Uterus (tissue), 4 donors: ENCODE results near the gene RAPGEF3. TPM values are rescaled to one million over a fixed set of nuclear protein-coding genes. Genes with fewer than 3 reads are reported as not detected.

Experiments
- DNase-seq, 2 donors: peaks; one replicate each; pipeline ENCODE4 v3.0.0-alpha.2; 2019 to 2020
- H3K27ac ChIP-seq, 2 donors: fragments of 200-600 bp; sonication (generic); 1 replicate in 1 of 2; 2 replicates in 1 of 2; pipeline ENCODE4 v1.5.1; 2016 to 2018
- H3K27me3 ChIP-seq, 2 donors: fragments of 200-600 bp; sonication (generic); one replicate each; pipeline ENCODE4 v1.5.1; 2018 to 2019; ENCODE audit warnings: control low read depth in 1 of 2
- H3K36me3 ChIP-seq, 2 donors: fragments of 200-600 bp; sonication (generic); one replicate each; pipeline ENCODE4 v1.5.1; 2019; ENCODE audit warnings: control low read depth in 1 of 2
- H3K4me1 ChIP-seq, 2 donors: fragments of 200-600 bp; sonication (generic); one replicate each; pipeline ENCODE4 v1.5.1; 2018 to 2019; ENCODE audit warnings: control low read depth in 1 of 2
- H3K4me3 ChIP-seq, 2 donors: fragments of 200-600 bp; sonication (generic); 1 replicate in 1 of 2; 2 replicates in 1 of 2; pipeline ENCODE4 v1.5.1; 2018 to 2019; ENCODE audit warnings: mild to moderate bottlenecking in 1 of 2
- H3K9me3 ChIP-seq, 2 donors: fragments of 200-600 bp; sonication (generic); one replicate each; pipeline ENCODE4 v1.5.1; 2019; ENCODE audit warnings: control low read depth in 1 of 2
- POLR2A ChIP-seq, 2 donors: fragments of 450-650 bp; IDR thresholded peaks; one replicate each; pipeline ENCODE4 v1.6.1; 2016; ENCODE audit warnings: antibody characterized with exemption in 2 of 2, mild to moderate bottlenecking in 1 of 2, moderate library complexity in 1 of 2
- intact Hi-C: fragments of 100-400 bp; cut with DNase I; formaldehyde crosslinking; loops from one replicate; pipeline ENCODE4 v1.15.1; 2023; ENCODE audit warnings: low total_unique reads
- total RNA-seq, 4 donors: library from RNA; depleted of rRNA in 3 of 4; stranded (reverse); fragments of >200 nt in 3 of 4; gene quantifications; one replicate each; pipeline versions ENCODE4 v1.1.0 to v1.2.4, GENCODE V29; 2014 to 2023
- TF ChIP-seq, protein P1 (sequence below), 4 experiments: fragments of 200-600 bp in 2 of 4; fragments of 450-650 bp in 2 of 4; sonication (generic) in 2 of 4; IDR thresholded peaks; one replicate each; pipeline ENCODE4 v1.5.1; 2016 to 2019; ENCODE audit warnings: antibody characterized with exemption in 4 of 4, mild to moderate bottlenecking in 2 of 4, moderate library complexity in 1 of 4
- donor health status: DM: yes; HTN: yes; CAD: no.

The RAPGEF3 gene
- total RNA-seq, 4 donors from 2014 or later, result 13.5 to 105 (median 48.7) TPM

DNA sequence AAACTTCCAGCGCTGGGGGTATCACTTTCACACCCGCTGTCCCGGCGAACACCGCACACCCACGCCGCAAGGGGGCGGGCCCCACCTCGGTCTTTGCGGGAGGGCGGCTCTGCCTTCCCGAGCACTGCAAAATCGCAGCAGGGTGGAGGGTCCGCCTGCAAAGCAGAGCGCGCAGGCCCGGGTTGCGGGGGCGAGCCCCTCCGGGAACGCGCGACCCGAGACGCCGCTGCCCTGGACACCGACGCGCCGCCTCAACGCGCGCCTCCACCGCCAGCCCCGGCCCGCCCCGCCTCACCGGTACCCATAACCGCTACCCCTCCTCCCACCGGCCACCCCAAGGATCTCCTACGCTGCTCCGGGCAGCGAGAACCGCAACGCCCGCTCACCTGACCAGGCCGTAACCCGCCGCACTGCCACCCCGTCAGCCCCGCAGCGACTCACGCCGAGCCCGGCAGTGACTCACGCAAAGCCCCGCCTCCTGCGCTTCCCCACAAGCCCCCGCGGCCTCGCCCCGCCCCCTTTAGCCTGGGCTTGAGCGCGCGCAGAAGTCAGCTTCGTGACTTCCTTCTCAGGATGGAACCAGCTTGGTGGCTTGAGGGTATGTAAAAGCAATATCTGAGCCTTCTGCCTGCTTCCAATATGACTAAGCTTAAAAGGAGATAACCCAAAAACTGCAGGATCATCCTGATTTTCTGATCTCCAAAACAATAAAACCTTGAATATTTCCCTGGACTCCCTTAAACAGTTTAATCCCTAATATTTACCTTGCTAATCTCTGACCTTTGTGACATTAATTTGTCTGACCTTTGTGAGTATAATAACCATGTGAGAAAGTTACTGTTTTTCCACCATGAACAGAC, 52.9 kb downstream of the RAPGEF3 start, which contains the start of gene RPAP3:
RPAP3 (minus strand) TSS at position 465 of the 860 bp plus-strand sequence. CDS start 3,190 bp downstream, outside the sequence.
- no peaks in the 10 kb centered on the region for H3K4me1 ChIP-seq
- DNase-seq, result peak; percentile 97
- intact Hi-C loops, result no loop called here
- no peaks in the 10 kb centered on the region for H3K9me3 ChIP-seq
- no peaks in the 10 kb centered on the region for H3K36me3 ChIP-seq
- TF ChIP-seq, protein P1, sequence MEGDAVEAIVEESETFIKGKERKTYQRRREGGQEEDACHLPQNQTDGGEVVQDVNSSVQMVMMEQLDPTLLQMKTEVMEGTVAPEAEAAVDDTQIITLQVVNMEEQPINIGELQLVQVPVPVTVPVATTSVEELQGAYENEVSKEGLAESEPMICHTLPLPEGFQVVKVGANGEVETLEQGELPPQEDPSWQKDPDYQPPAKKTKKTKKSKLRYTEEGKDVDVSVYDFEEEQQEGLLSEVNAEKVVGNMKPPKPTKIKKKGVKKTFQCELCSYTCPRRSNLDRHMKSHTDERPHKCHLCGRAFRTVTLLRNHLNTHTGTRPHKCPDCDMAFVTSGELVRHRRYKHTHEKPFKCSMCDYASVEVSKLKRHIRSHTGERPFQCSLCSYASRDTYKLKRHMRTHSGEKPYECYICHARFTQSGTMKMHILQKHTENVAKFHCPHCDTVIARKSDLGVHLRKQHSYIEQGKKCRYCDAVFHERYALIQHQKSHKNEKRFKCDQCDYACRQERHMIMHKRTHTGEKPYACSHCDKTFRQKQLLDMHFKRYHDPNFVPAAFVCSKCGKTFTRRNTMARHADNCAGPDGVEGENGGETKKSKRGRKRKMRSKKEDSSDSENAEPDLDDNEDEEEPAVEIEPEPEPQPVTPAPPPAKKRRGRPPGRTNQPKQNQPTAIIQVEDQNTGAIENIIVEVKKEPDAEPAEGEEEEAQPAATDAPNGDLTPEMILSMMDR (IDR thresholded peaks at IDR 0.05), result peak; percentile 48 to 76 (median 70)
- peak; percentile 77 to 89 for TF ChIP-seq POLR2A (IDR thresholded peaks at IDR 0.05)
- no peaks in the 10 kb centered on the region for H3K27me3 ChIP-seq
- peak within 1 kb of the TSS; percentile 59 to 88 for H3K4me3 ChIP-seq
- H3K27ac ChIP-seq, result peak within 1 kb of the TSS; percentile 79 to 91

DNA sequence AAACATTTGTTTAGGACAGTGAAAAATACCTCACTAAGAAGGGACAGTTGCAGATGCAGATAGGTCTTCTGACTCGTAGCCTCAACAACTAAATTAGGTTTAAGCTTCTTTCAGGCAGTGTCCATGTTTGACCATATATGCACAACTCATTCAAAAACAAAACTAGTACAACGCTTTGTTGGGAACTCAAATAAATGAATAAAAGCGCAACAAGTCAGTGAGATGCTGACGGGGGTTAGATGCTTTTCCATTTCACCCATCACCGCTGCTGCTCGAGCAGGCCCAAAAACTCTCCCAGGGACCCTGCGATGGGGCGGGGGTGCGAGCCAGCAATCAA, 53.5 kb downstream of the RAPGEF3 start:
- Histone ChIP-seq H3K9me3 (no peaks in the 10 kb centered on the region), H3K4me1 (no peaks in the 10 kb centered on the region), H3K36me3 (no peaks in the 10 kb centered on the region), H3K27me3 (no peaks in the 10 kb centered on the region), H3K27ac (peak overlapping the region; percentile 79 to 91), H3K4me3 (peak overlapping the region; percentile 59 to 88)
- intact Hi-C loops, result no loop called here
- TF ChIP-seq POLR2A (IDR thresholded peaks at IDR 0.05), result no peak
- TF ChIP-seq, protein P1 (IDR thresholded peaks at IDR 0.05), result no peak
- no peak for DNase-seq

DNA sequence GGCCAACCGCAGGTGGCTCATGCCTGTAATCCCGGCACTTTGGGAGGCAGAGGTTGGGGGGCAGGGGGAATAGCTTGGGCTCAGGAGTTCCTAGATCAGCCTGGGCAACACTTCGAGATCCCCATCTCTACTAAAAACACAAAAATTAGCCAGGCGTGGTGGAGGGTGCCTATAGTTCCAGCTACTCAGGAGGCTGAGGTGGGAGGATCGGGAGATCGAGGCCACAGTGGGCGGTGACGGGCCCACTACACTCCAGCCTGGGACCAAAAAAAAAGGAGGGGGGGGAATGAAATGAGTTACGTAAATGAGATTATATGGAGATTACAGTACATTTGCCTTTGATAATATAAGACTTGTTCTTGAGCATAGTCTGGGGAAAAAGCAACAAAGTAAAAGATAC, 54.0 kb downstream of the RAPGEF3 start:
- no peak overlapping the region for H3K27ac ChIP-seq
- H3K36me3 ChIP-seq, result no peaks in the 10 kb centered on the region
- TF ChIP-seq, protein P1 (IDR thresholded peaks at IDR 0.05), result no peak
- TF ChIP-seq POLR2A (IDR thresholded peaks at IDR 0.05), result no peak
- no peaks in the 10 kb centered on the region for H3K27me3 ChIP-seq
- H3K9me3 ChIP-seq, result no peaks in the 10 kb centered on the region
- no peak for DNase-seq
- intact Hi-C loops, result no loop called here
- H3K4me3 ChIP-seq, result peak overlapping the region in 1 of 2 donors; percentile 59
- H3K4me1 ChIP-seq, result no peaks in the 10 kb centered on the region

DNA sequence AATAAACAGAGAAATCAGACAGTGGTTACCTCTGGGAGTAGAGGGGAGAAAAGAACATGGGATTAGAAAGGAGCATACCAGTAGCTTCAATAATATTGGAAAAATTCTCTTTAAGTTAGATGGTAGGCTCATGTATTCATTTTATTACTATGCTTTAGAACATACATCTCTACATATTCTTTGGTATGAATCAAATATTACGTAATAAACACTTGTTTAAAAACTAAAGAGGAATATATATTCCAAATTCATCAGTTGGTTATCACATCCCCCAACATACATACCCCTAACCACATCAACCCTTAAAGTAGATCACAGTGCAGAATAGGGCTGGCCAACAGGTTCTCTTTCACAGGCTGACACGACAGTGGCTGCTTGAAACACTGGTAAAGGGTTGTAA, 58.4 kb downstream of the RAPGEF3 start:
- H3K4me3 ChIP-seq, result no peak overlapping the region
- no peaks in the 10 kb centered on the region for H3K27me3 ChIP-seq
- no peak for TF ChIP-seq POLR2A (IDR thresholded peaks at IDR 0.05)
- TF ChIP-seq, protein P1 (IDR thresholded peaks at IDR 0.05), result no peak
- H3K27ac ChIP-seq, result no peak overlapping the region
- H3K36me3 ChIP-seq, result no peaks in the 10 kb centered on the region
- DNase-seq, result no peak
- intact Hi-C loops, result no loop called here
- H3K4me1 ChIP-seq, result no peaks in the 10 kb centered on the region
- no peaks in the 10 kb centered on the region for H3K9me3 ChIP-seq

DNA sequence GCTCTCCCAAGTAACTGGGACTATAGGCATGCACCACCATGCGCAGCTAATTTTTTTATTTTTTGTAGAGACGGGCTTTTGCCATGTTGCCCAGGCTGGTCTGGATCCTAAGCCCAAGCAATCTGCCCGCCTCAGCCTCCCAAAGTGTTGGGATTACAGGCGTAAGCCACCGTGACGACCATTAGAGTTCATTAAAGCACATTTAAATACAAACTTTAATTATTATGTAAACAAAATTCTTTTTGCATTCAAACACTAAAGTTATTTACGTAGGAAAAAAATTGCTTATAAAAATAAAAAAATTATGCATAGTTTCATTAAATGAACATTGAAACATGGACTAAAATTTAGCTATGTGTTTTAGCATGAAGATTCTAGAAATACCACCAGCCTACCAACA, 60.0 kb downstream of the RAPGEF3 start:
- TF ChIP-seq POLR2A (IDR thresholded peaks at IDR 0.05), result no peak
- TF ChIP-seq, protein P1 (IDR thresholded peaks at IDR 0.05), result no peak
- H3K36me3 ChIP-seq, result no peaks in the 10 kb centered on the region

More for the DNA sequence above, 60.0 kb downstream of the RAPGEF3 start:
- Histone ChIP-seq H3K4me3 (no peak overlapping the region), H3K27me3 (no peaks in the 10 kb centered on the region), H3K27ac (no peak overlapping the region), H3K4me1 (no peaks in the 10 kb centered on the region), H3K9me3 (no peaks in the 10 kb centered on the region)
- intact Hi-C loops, result no loop called here
- no peak for DNase-seq
